GM12878 (cell line): ENCODE data around the gene LCN1. TPM values are rescaled to one million over a fixed set of nuclear protein-coding genes. Genes with fewer than 3 reads are reported as not detected.

Experiments
- ATAC-seq: fragments of 200-7000 bp; cut with Tn5 transposase; 3 replicates; pipeline ENCODE4 v1.9.1; 2020; ENCODE audit warnings: mild to moderate bottlenecking, moderate library complexity
- Bru-seq: library from RNA; stranded (reverse); fragments of 400-500 nt; gene quantifications from one replicate; lab custom pipeline; 2021; lab: Mats Ljungman, UMichigan
- BruChase-seq, 2 experiments: library from RNA; stranded (reverse); fragments of 400-500 nt; gene quantifications; one replicate each; lab custom pipeline; 2021; lab: Mats Ljungman, UMichigan
- BruUV-seq: library from RNA; stranded (reverse); fragments of 400-500 nt; replicated peaks from 2 replicates; lab custom pipeline; 2021; lab: Mats Ljungman, UMichigan
- CTCF ChIA-PET: fragments of 300-600 bp; sonication (Branson Sonifier 250); formaldehyde crosslinking; extraction: SDS; loops from one replicate; lab custom pipeline; 2021; ENCODE audit warnings: inconsistent platforms; lab: Yijun Ruan, JAX
- POLR2A ChIA-PET: fragments of 350-600 bp; formaldehyde crosslinking; extraction: SDS; loops from one replicate; lab custom pipeline; 2021; ENCODE audit warnings: inconsistent platforms; lab: Charles Lee
- RAD21 ChIA-PET: fragments of 300-600 bp; sonication (Branson Sonifier 250); formaldehyde crosslinking; loops from one replicate; lab custom pipeline; 2023; ENCODE audit warnings: antibody characterized with exemption; ENCODE audit not compliant: unreplicated experiment; lab: Charles Lee
- SMC1A ChIA-PET: fragments of 300-600 bp; sonication (Branson Sonifier 250); formaldehyde crosslinking; loops from one replicate; lab custom pipeline; 2023; ENCODE audit not compliant: unreplicated experiment, uncharacterized antibody; lab: Charles Lee
- DNase-seq: peaks from one replicate; pipeline ENCODE4 v3.0.0-alpha.2; 2011; ENCODE audit warnings: low read depth, low spot score
- FAIRE-seq: peaks from 3 replicates; lab custom pipeline; 2011; peaks lifted over from hg19 to GRCh38; lab: Jason Lieb, UNC
- H2AFZ ChIP-seq: 2 replicates; pipeline ENCODE4 v1.6.0; 2011; ENCODE audit warnings: low read depth, low read length, control low read depth; ENCODE audit not compliant: control insufficient read depth
- H3K27ac ChIP-seq: 2 replicates; pipeline ENCODE4 v1.5.1; 2011; ENCODE audit warnings: control low read depth; ENCODE audit not compliant: control insufficient read depth, insufficient read depth
- H3K27me3 ChIP-seq, 2 experiments: replicated peaks in 1 of 2; 2 replicates each; pipeline versions ENCODE4 v1.6.0 to v1.6.1; 2011; ENCODE audit warnings: low read length in 1 of 2; ENCODE audit not compliant: control insufficient read depth in 2 of 2, insufficient read depth in 2 of 2
- H3K36me3 ChIP-seq, 2 experiments: 2 replicates each; pipeline ENCODE4 v1.5.1; 2011; ENCODE audit warnings: low read length in 1 of 2; ENCODE audit not compliant: control insufficient read depth in 2 of 2, insufficient read depth in 2 of 2
- H3K4me1 ChIP-seq: 2 replicates; pipeline ENCODE4 v1.6.1; 2011; ENCODE audit warnings: mild to moderate bottlenecking, low read length, moderate library complexity, mixed read lengths; ENCODE audit not compliant: control insufficient read depth, insufficient read depth
- H3K4me2 ChIP-seq: 2 replicates; pipeline ENCODE4 v1.6.0; 2011; ENCODE audit warnings: control low read depth; ENCODE audit not compliant: control insufficient read depth, insufficient read depth
- H3K4me3 ChIP-seq: fragments of 200-600 bp; sonication (generic); 2 replicates; pipeline ENCODE4 v1.5.1; 2016
- H3K79me2 ChIP-seq: 2 replicates; pipeline ENCODE4 v1.6.0; 2011; ENCODE audit warnings: low read length; ENCODE audit not compliant: control insufficient read depth, insufficient read depth
- H3K9ac ChIP-seq: 2 replicates; pipeline ENCODE4 v1.8.0; 2011; ENCODE audit warnings: low read length, control low read depth, mixed read lengths; ENCODE audit not compliant: control insufficient read depth, insufficient read depth
- H3K9me3 ChIP-seq: replicated peaks from 3 replicates; pipeline ENCODE4 v1.5.1; 2011; ENCODE audit warnings: mild to moderate bottlenecking, low read length; ENCODE audit not compliant: control insufficient read depth, insufficient read depth
- H4K20me1 ChIP-seq: 2 replicates; pipeline ENCODE4 v1.6.0; 2011; ENCODE audit not compliant: control insufficient read depth, insufficient read depth
- ATF3 ChIP-seq: IDR thresholded peaks from 2 replicates; pipeline ENCODE4 v1.6.1; 2011; ENCODE audit warnings: low read depth, mild to moderate bottlenecking, low read length, moderate library complexity, borderline replicate concordance; ENCODE audit errors: extremely low read depth
- CBFB ChIP-seq: IDR thresholded peaks from 2 replicates; pipeline ENCODE4 v1.6.1; 2016; ENCODE audit warnings: antibody characterized with exemption, low read depth
- CHD2 ChIP-seq: IDR thresholded peaks from 2 replicates; pipeline ENCODE4 v1.6.1; 2011; ENCODE audit warnings: low read depth, low read length, improper control_type of control experiment, borderline replicate concordance
- ZNF622 ChIP-seq: fragments of 450-650 bp; IDR thresholded peaks from 2 replicates; pipeline ENCODE4 v1.6.1; 2017; ENCODE audit warnings: mild to moderate bottlenecking, inconsistent platforms
- WGBS: methylation state at CpG from one replicate; pipeline ENCODE4 v1.1.6; 2016; ENCODE audit warnings: low lambda C conversion rate; ENCODE audit not compliant: insufficient replicate concordance, insufficient coverage; ENCODE audit errors: missing lambda C conversion rate; 5-methylcytosine and 5-hydroxymethylcytosine counted together
- in situ Hi-C: fragments of 300-500 bp; cut with MboI; formaldehyde crosslinking; loops from 9 replicates; pipeline ENCODE4 v1.14.3; 2018; ENCODE audit warnings: mixed read lengths
- intact Hi-C: fragments of 100-400 bp; cut with micrococcal nuclease; formaldehyde crosslinking; loops from one replicate; pipeline ENCODE4 v1.14.2; 2022; ENCODE audit not compliant: unreplicated experiment
- long read RNA-seq, 2 experiments: library from polyadenylated mRNA; unstranded; transcript quantifications; one replicate each; pipeline ENCODE4 v2.0.0, GENCODE V29; 2019 to 2020
- polyA minus RNA-seq, 3 experiments: library from RNA; depleted of rRNA, polyadenylated mRNA; stranded (reverse); fragments of >200 nt; gene quantifications; 2 replicates each; pipeline ENCODE4 v1.2.3, GENCODE V29; 2011
- polyA plus RNA-seq, 11 experiments: library from polyadenylated mRNA; depleted of rRNA in 4 of 11; unstranded in 6 of 11; stranded (reverse) in 5 of 11; fragments of >200 nt; fragmentation: Nextera tagmentation in 4 of 11; fragmentation: Illumina TruSeq in 1 of 11; extraction: Ambion mirVana in 4 of 11; extraction: Trizol in 1 of 11; gene quantifications; 1 replicate in 1 of 11; 2 replicates in 10 of 11; pipeline versions ENCODE4 v1.2.1 to v1.2.3, GENCODE V29; 2011 to 2016; ENCODE audit warnings: inconsistent platforms in 2 of 11, missing spikeins in 2 of 11, low read depth in 1 of 11
- total RNA-seq, 4 experiments: library from RNA; depleted of rRNA in 3 of 4; stranded (reverse); fragments of >200 nt in 3 of 4; fragmentation: Illumina TruSeq in 1 of 4; extraction: Trizol in 1 of 4; gene quantifications; 2 replicates each; pipeline versions ENCODE4 v1.2.1 to v1.2.3, GENCODE V29; 2013 to 2021
- TF ChIP-seq, protein P1 (sequence below): fragments of 450-650 bp; IDR thresholded peaks from 2 replicates; pipeline ENCODE4 v1.6.1; 2017; ENCODE audit warnings: mild to moderate bottlenecking, low read depth, inconsistent platforms; ENCODE audit not compliant: poor library complexity, severe bottlenecking

Gene LCN1
- not detected in 2 replicates for total RNA-seq (2013; cell fraction: nucleolus; rRNA removed)
- total RNA-seq (2014; rRNA removed) (not detected in 2 replicates), total RNA-seq (2014; rRNA removed; fragmentation: Illumina TruSeq; extraction: Trizol) (not detected in 2 replicates), total RNA-seq (2021) (not detected in 2 replicates), polyA plus RNA-seq (2011; rRNA removed) (not detected in 2 replicates), polyA plus RNA-seq (2014; fragmentation: Illumina TruSeq; extraction: Trizol) (not detected in 2 replicates), polyA plus RNA-seq (2014; fragmentation: Nextera tagmentation; extraction: Ambion mirVana) (not detected), polyA plus RNA-seq (2014; rRNA removed) (not detected in 2 replicates), polyA plus RNA-seq (2016; fragmentation: Nextera tagmentation; extraction: Ambion mirVana) (not detected), polyA minus RNA-seq (2011; rRNA and poly(A)+ RNA removed) (not detected in 2 replicates), Bru-seq, nascent RNA (not detected), BruChase-seq, experiment 1, labeled RNA remaining after a 6-hour chase (not detected), BruChase-seq, experiment 2, labeled RNA remaining after a 2-hour chase (not detected)
- not detected for polyA plus RNA-seq (2011; ENCODE audit: low read depth)
- polyA plus RNA-seq (2011; cell fraction: cytosol; rRNA removed) = not detected in 2 replicates
- not detected in 2 replicates for polyA plus RNA-seq (2011; cell fraction: nucleus; rRNA removed)
- not detected in 2 replicates for polyA plus RNA-seq (2012)
- polyA minus RNA-seq (2011; cell fraction: cytosol; rRNA and poly(A)+ RNA removed) = not detected in 2 replicates
- not detected in 2 replicates for polyA minus RNA-seq (2011; cell fraction: nucleus; rRNA and poly(A)+ RNA removed)
- long read RNA-seq, experiment 1 = 0 reads
- long read RNA-seq, experiment 2 = 0 reads

- ChIA-PET SMC1A (no interaction called here), POLR2A (no interaction called here), RAD21 (no interaction called here), CTCF (no interaction called here)
- Histone ChIP-seq H3K9ac (no peak within 1 kb of the TSS), H3K36me3 (no peaks in the 10 kb centered on the region), H3K27me3 (no peaks in the 10 kb centered on the region), H3K27ac (no peak within 1 kb of the TSS), H3K9me3 (no peaks in the 10 kb centered on the region), H4K20me1 (no peaks in the 10 kb centered on the region), H3K4me2 (no peak within 1 kb of the TSS), H3K79me2 (no peaks in the 10 kb centered on the region), H2AFZ (no peak within 1 kb of the TSS), H3K4me1 (no peaks in the 10 kb centered on the region), H3K4me3 (no peak within 1 kb of the TSS)
- 34% methylated on average over 17 of the region's 18 CpGs for WGBS
- ATAC-seq (no peak), DNase-seq (no peak), FAIRE-seq (no peak)
- BruUV-seq = no TSS peak
- TF ChIP-seq ATF3 (no peak), CHD2 (no peak), CBFB (no peak), ZNF622 (no peak)
- TF ChIP-seq, protein P1, sequence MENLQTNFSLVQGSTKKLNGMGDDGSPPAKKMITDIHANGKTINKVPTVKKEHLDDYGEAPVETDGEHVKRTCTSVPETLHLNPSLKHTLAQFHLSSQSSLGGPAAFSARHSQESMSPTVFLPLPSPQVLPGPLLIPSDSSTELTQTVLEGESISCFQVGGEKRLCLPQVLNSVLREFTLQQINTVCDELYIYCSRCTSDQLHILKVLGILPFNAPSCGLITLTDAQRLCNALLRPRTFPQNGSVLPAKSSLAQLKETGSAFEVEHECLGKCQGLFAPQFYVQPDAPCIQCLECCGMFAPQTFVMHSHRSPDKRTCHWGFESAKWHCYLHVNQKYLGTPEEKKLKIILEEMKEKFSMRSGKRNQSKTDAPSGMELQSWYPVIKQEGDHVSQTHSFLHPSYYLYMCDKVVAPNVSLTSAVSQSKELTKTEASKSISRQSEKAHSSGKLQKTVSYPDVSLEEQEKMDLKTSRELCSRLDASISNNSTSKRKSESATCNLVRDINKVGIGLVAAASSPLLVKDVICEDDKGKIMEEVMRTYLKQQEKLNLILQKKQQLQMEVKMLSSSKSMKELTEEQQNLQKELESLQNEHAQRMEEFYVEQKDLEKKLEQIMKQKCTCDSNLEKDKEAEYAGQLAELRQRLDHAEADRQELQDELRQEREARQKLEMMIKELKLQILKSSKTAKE = no peak
- in situ Hi-C loops (no loop called here), intact Hi-C loops (no loop called here)
Observed at GRCh38 chr9:135520916-135521607, at the start of gene LCN1. TSS of gene LCN1 (plus strand) at chr9:135521440. CDS start at chr9:135521498, 58 bp downstream.
